Measurements from ENCODE around the gene PRADC1. TPM values are rescaled to one million over a fixed set of nuclear protein-coding genes. Genes with fewer than 3 reads are reported as not detected.

The PRADC1 gene
- 26.8 TPM for total RNA-seq

GRCh38 chr2:73233154-73233931 lies at the start of gene PRADC1:
PRADC1 (minus strand) TSS chr2:73233239; CDS start chr2:73233160, 79 bp downstream.

DNA sequence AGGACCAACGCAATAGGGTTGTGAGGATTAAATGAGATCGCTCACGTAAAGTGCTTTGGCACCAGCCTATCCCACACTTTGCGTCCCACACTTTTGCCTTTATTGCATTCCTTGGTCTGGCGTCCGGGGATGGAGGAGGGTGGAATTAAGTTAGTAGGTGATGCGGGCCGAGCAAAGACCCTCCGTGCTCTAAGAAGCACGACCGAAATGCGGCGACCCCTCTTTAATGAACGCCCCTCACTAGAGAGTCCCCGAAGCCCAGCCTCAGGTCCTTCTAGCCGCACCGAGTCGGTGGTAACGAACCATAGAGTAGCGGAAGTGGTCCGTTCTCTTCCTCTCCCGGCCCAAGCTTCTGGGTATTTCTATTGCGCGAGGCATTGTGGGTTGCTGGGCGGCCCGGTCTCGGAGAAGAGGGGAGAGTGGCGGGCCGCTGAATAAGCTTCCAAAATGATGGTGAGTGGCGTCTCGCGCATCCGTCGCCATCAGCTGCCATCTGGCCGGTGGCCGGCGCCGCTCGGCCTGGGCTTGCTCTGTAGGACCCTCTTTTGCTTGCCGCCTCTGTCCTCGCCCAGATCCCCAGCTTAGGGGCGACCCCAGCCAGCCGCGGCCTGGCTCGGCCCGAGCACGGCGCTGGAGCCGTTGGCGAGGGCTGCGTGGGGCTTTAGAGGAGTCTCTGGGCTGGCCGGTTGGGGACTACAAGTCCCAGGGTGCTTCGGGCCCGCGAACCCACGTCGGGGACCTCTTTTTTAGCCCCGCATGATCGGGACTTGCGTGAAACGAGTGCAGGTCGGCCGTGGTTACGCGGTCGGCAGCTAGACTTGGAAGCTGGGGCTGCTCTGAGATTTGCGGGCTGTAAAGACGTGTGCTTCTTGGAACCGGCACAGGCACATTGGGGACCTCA lies 1.1 kb upstream of the PRADC1 start, which contains the start of gene CCT7:
Gene CCT7, plus strand, starts transcription at position 377 of the 901 bp plus-strand sequence. Its CDS starts 71 bp downstream, at position 448.

DNA sequence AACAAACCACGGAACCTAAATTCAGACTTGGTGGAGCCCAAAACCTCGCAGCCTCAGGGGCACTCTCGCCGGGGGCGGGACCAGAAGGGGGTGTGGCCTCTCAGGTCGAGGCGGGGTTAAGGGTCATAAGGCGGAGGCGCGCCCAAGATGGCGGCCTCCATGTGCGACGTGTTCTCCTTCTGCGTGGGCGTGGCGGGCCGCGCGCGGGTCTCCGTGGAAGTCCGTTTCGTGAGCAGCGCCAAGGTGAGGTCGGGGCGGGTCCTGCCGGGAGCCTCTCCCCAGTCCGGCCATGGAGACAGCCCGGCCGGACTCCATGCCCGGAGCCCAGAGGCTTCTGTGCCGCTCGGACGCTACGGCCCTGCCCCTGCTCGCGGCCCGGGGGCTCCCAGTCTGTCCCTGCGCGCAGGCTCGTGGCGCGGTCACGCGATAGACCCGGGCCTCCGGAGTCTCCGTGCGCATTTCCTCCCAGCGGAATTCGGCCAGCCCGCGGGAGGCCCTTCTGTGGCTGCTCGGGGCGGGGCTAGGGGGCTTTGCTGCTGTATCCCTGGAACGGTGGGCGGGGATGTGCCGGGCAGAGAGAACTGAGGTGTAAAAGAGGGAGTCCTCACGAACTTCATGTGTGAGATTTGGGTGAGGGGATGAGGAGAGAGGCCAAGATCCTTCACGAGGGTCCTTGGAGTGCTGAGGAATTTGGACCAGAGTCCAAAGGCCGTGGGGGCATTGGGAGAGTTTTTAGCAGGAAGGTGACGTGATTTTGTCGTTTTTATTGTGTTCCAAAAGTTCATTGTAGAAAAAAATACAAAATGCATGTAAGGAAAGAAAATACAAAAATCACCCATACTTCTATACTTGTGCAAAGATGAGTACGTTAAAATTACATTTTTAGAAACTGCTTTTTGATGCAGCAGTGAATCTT lies 18.7 kb downstream of the PRADC1 start, which contains the start of gene SMYD5:
Gene SMYD5, plus strand, starts transcription at position 126 of the 916 bp plus-strand sequence. Its CDS starts 22 bp downstream, at position 148.

DNA sequence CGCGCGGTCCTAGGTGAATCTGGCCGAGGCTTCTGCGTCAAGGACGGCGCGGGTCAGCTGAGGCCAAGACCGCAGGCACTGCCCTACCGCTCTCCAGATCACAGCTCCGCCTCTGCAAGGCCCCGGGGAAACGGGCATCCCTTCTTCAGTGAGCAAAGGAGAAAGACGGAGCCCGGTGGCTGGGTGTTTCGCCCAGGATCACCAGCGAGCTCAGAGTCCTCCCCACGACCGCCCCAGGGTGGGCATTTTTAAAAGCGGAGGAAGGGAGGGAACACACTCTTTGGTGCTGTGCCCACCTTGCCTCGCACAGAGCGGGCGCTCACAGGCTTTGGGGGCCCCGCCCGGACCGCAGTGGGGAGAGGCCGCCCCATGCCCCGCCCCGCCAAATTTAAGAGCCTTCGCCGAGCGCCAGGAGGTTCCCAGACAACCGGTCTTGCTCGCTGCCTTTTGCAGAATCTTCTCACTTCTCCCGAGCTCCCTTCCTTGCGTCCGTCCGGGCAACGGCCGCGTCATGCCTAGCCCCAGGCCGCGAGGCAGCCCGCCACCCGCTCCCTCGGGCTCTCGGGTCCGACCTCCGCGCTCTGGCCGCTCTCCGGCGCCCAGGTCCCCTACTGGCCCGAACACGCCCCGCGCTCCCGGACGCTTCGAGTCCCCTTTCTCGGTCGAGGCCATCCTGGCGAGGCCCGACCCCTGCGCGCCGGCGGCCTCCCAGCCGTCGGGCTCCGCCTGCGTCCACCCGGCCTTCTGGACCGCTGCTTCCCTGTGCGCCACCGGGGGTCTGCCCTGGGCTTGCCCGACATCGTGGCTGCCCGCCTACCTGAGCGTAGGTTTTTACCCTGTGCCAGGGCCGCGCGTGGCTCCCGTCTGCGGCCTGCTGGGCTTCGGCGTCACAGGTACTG lies 30.6 kb downstream of the PRADC1 start, which contains the start of gene NOTO:
Gene NOTO, plus strand, starts transcription at position 419 of the 899 bp plus-strand sequence. Its CDS starts 93 bp downstream, at position 512.

Other genes starting within 250 kb of the PRADC1 start
- 25.7 TPM for gene SFXN5, start 161.5 kb downstream of the PRADC1 start, total RNA-seq
- 32.5 TPM for gene RAB11FIP5, start 120.3 kb downstream of the PRADC1 start, total RNA-seq
- gene NOTO, start 30.7 kb downstream of the PRADC1 start, total RNA-seq, result not detected
- gene SMYD5, start 19.0 kb downstream of the PRADC1 start, total RNA-seq, result 20.7 TPM
- gene CCT7, start 1.1 kb upstream of the PRADC1 start, total RNA-seq, result 189 TPM
- 1.5 TPM for gene FBXO41, start 51.2 kb upstream of the PRADC1 start, total RNA-seq
- not detected for gene EGR4, start 60.3 kb upstream of the PRADC1 start, total RNA-seq
- gene ALMS1, start 152.6 kb upstream of the PRADC1 start, total RNA-seq, result 57.9 TPM

Measured in metanephros (tissue), 1 donor.